ENCODE measurements around the gene UPK3BL2.
"Not testable (repeated sequence)": the region's sequence is repeated elsewhere in the genome, so short reads cannot be mapped to it uniquely, and the experiment has no call there.

DNA sequence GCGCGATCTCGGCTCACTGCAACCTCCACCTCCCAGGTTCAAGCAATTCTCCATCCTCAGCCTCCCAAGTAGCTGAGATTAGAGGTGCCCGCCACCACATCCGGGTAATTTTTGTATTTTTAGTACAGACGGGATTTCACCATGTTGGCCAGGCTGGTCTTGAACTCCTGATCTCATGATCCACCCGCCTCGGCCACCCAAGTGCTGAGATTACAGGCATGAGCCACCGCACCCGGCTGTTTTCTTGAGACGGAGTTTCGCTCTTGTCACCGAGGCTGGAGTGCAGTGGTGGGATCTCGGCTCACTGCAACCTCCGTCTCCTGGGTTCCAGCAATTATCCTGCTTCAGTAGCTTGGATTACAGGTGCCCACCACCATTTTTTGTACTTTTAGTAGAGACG, 45.2 kb downstream of the UPK3BL2 start:
- TF ChIP-seq CTCF (IDR thresholded peaks at IDR 0.05; ENCODE audit: extremely low read depth in 1 of 2, insufficient read depth in 1 of 2, low read depth in 1 of 2, low read length in 2 of 2); POLR2A (IDR thresholded peaks at IDR 0.05; ENCODE audit: low read depth, low read length); EZH2 (IDR thresholded peaks at IDR 0.05; ENCODE audit: borderline replicate concordance, low read depth, low read length, severe bottlenecking): not testable (repeated sequence)

Data from endothelial cell of umbilical vein (primary cell).